OCI-M1 (cell line): Measurements from ENCODE around the gene NACC1.
"Not testable (repeated sequence)": the region's sequence is repeated elsewhere in the genome, so short reads cannot be mapped to it uniquely, and the experiment has no call there.

ENCODE experiments used
- DNase-seq: peaks from one replicate; lab custom pipeline; 2025; lab: John Stamatoyannopoulos, UW

Gene NACC1

GRCh38 chr19:13146763-13147563 lies 28.9 kb downstream of the NACC1 start:
- peak; percentile 68 for DNase-seq

GRCh38 chr19:13149173-13149627 lies 31.1 kb downstream of the NACC1 start:
- not testable (repeated sequence) for DNase-seq

GRCh38 chr19:13149628-13150186 lies 31.6 kb downstream of the NACC1 start:
- DNase-seq: peak; percentile 50

GRCh38 chr19:13150187-13150930 lies 32.3 kb downstream of the NACC1 start, which contains the start of the genes IER2 and STX10:
IER2 (plus strand) TSS chr19:13150411; CDS start chr19:13153187, 2,776 bp downstream.
STX10 (minus strand) TSS chr19:13150375; CDS start chr19:13150173, 202 bp downstream.
- peak; percentile 95 for DNase-seq

- DNase-seq: no peak
Measured at GRCh38 chr19:13150931-13151604, 33.0 kb downstream of the NACC1 start.

GRCh38 chr19:13151605-13152355 lies 33.7 kb downstream of the NACC1 start:
- peak; percentile 96 for DNase-seq

GRCh38 chr19:13152356-13152973 lies 34.4 kb downstream of the NACC1 start:
- peak; percentile 70 for DNase-seq

- DNase-seq: peak; percentile 95
Measured at GRCh38 chr19:13152974-13153568, 35.0 kb downstream of the NACC1 start.

- DNase-seq: peak; percentile 56
Measured at GRCh38 chr19:13153569-13154240, 35.6 kb downstream of the NACC1 start.

- peak; percentile 74 for DNase-seq
Measured at GRCh38 chr19:13154241-13154778, 36.2 kb downstream of the NACC1 start.

- peak; percentile 83 for DNase-seq
Measured at GRCh38 chr19:13154911-13155471, 36.9 kb downstream of the NACC1 start.

- peak; percentile 80 for DNase-seq
Measured at GRCh38 chr19:13155472-13156359, 37.7 kb downstream of the NACC1 start.

GRCh38 chr19:13159713-13160112 lies 41.6 kb downstream of the NACC1 start:
- DNase-seq: no peak

GRCh38 chr19:13160557-13160956 lies 42.5 kb downstream of the NACC1 start:
- no peak for DNase-seq

GRCh38 chr19:13162724-13163608 lies 44.9 kb downstream of the NACC1 start:
- peak; percentile 97 for DNase-seq

GRCh38 chr19:13163609-13164342 lies 45.7 kb downstream of the NACC1 start:
- DNase-seq: peak; percentile 89
